Caco-2 (cell line): ENCODE measurements around the gene BID. TPM values are rescaled to one million over a fixed set of nuclear protein-coding genes. Genes with fewer than 3 reads are reported as not detected.

ENCODE experiments used
- BruUV-seq: library from RNA; stranded (reverse); fragments of 400-500 nt; replicated peaks from 2 replicates; lab custom pipeline; 2021; lab: Mats Ljungman, UMichigan
- CTCF ChIA-PET: fragments of 300-600 bp; sonication (Branson Sonifier 250); formaldehyde crosslinking; loops from one replicate; lab custom pipeline; 2022; ENCODE audit warnings: antibody characterized with exemption; lab: Charles Lee
- POLR2A ChIA-PET: fragments of 300-600 bp; sonication (Branson Sonifier 250); formaldehyde crosslinking; loops from one replicate; lab custom pipeline; 2022; ENCODE audit warnings: antibody characterized with exemption; lab: Charles Lee
- DNase-seq, 2 experiments: peaks; one replicate each; pipeline versions ENCODE4 v3.0.0 to v3.0.0-alpha.2; 2020 to 2022
- H3K27me3 ChIP-seq: replicated peaks from 2 replicates; pipeline ENCODE4 v1.6.0; 2011; ENCODE audit warnings: low read length; ENCODE audit not compliant: control insufficient read depth, insufficient read depth
- H3K36me3 ChIP-seq: 2 replicates; pipeline ENCODE4 v1.5.1; 2011; ENCODE audit warnings: low read length; ENCODE audit not compliant: control insufficient read depth, insufficient read depth
- H3K4me1 ChIP-seq: fragments of 250-450 bp; sonication (Bioruptor Pico); 2 replicates; pipeline ENCODE4 v1.5.1; 2020; ENCODE audit warnings: mild to moderate bottlenecking
- H3K4me3 ChIP-seq: 2 replicates; pipeline ENCODE4 v1.5.1; 2011; ENCODE audit warnings: low read depth, mild to moderate bottlenecking, control low read depth, low read length
- H3K9me3 ChIP-seq: fragments of 250-450 bp; sonication (Bioruptor Pico); 2 replicates; pipeline ENCODE4 v1.5.1; 2020; ENCODE audit warnings: mild to moderate bottlenecking, moderate library complexity
- H3K27ac Mint-ChIP-seq: one replicate; pipeline ENCODE4 v1.8.0; 2022; ENCODE audit warnings: mixed read lengths; ENCODE audit not compliant: unreplicated experiment
- H3K27me3 Mint-ChIP-seq: one replicate; pipeline ENCODE4 v1.8.0; 2022; ENCODE audit warnings: mixed read lengths; ENCODE audit not compliant: insufficient read depth, unreplicated experiment
- H3K36me3 Mint-ChIP-seq: one replicate; pipeline ENCODE4 v1.8.0; 2022; ENCODE audit warnings: mild to moderate bottlenecking, mixed read lengths; ENCODE audit not compliant: insufficient read depth, unreplicated experiment
- H3K4me1 Mint-ChIP-seq: one replicate; pipeline ENCODE4 v1.8.0; 2022; ENCODE audit warnings: low read depth, mixed read lengths; ENCODE audit not compliant: unreplicated experiment
- H3K4me3 Mint-ChIP-seq: one replicate; pipeline ENCODE4 v1.8.0; 2022; ENCODE audit warnings: mild to moderate bottlenecking, moderate library complexity, mixed read lengths; ENCODE audit not compliant: unreplicated experiment
- H3K9me3 Mint-ChIP-seq: one replicate; pipeline ENCODE4 v1.8.0; 2022; ENCODE audit warnings: mixed read lengths; ENCODE audit not compliant: unreplicated experiment
- CTCF ChIP-seq, 2 experiments: fragments of 200-600 bp in 1 of 2; IDR thresholded peaks; 1 replicate in 1 of 2; 2 replicates in 1 of 2; pipeline versions ENCODE4 v1.5.1 to v1.8.0; 2011 to 2022; ENCODE audit warnings: antibody characterized with exemption in 1 of 2, control low read depth in 1 of 2, inconsistent platforms in 1 of 2, low read depth in 1 of 2, low read length in 1 of 2, mild to moderate bottlenecking in 1 of 2, moderate library complexity in 1 of 2; ENCODE audit not compliant: insufficient read depth in 1 of 2, severe bottlenecking in 1 of 2, unreplicated experiment in 1 of 2
- intact Hi-C: fragments of 100-400 bp; cut with micrococcal nuclease; formaldehyde crosslinking; loops from one replicate; pipeline ENCODE4 v1.10.0; 2022; ENCODE audit not compliant: unreplicated experiment
- total RNA-seq: library from RNA; stranded (reverse); gene quantifications from 2 replicates; pipeline ENCODE4 v1.2.3, GENCODE V29; 2022

The BID gene
- total RNA-seq, 1 experiment from 2014 or later, result 28.2 TPM

- H3K4me1 ChIP-seq, result peaks cover 1% of the 10 kb centered on the region
- no peak for TF ChIP-seq CTCF (IDR thresholded peaks at IDR 0.05; ENCODE audit: insufficient read depth in 1 of 2, low read depth in 1 of 2, low read length in 1 of 2, severe bottlenecking in 1 of 2, unreplicated experiment in 1 of 2)
- CTCF ChIA-PET, result interaction anchor here (0.8 kb wide), 1 partner anchor 223 kb away, joined by 3 read pairs; no protein-coding TSS in a partner anchor
Observed at GRCh38 chr22:17781319-17782031, 7.2 kb upstream of the BID start.

GRCh38 chr22:17780741-17781318, 6.6 kb upstream of the BID start:
- H3K9me3 ChIP-seq, result no peaks in the 10 kb centered on the region
- Mint-ChIP-seq H3K27me3 (no peaks in the 10 kb centered on the region), H3K36me3 (peaks cover 3% of the 10 kb centered on the region), H3K9me3 (no peaks in the 10 kb centered on the region), H3K27ac (no peak overlapping the region), H3K4me1 (no peaks in the 10 kb centered on the region), H3K4me3 (no peak overlapping the region)
- no peaks in the 10 kb centered on the region for H3K27me3 ChIP-seq
- DNase-seq, result no peak
- no TSS peak for BruUV-seq
- TF ChIP-seq CTCF (IDR thresholded peaks at IDR 0.05; ENCODE audit: insufficient read depth in 1 of 2, low read depth in 1 of 2, low read length in 1 of 2, severe bottlenecking in 1 of 2, unreplicated experiment in 1 of 2), result no peak
- no peak overlapping the region for H3K4me3 ChIP-seq
- ChIA-PET POLR2A (no interaction called here), CTCF (interaction anchor here (1.0 kb wide), 1 partner anchor 38 kb away, joined by 3 read pairs; no protein-coding TSS in a partner anchor)
- H3K4me1 ChIP-seq, result no peaks in the 10 kb centered on the region
- intact Hi-C loops, result no loop called here
- no peaks in the 10 kb centered on the region for H3K36me3 ChIP-seq

More at GRCh38 chr22:17781319-17782031, 7.2 kb upstream of the BID start:
- no TSS peak for BruUV-seq
- H3K27me3 Mint-ChIP-seq, result no peaks in the 10 kb centered on the region
- DNase-seq, result no peak
- H3K9me3 Mint-ChIP-seq, result no peaks in the 10 kb centered on the region
- Histone ChIP-seq H3K9me3 (no peaks in the 10 kb centered on the region), H3K4me3 (no peak overlapping the region), H3K27me3 (no peaks in the 10 kb centered on the region), H3K36me3 (no peaks in the 10 kb centered on the region)
- H3K4me3 Mint-ChIP-seq, result no peak overlapping the region
- intact Hi-C loops, result no loop called here
- H3K4me1 Mint-ChIP-seq, result no peaks in the 10 kb centered on the region
- H3K36me3 Mint-ChIP-seq, result peaks cover 8% of the 10 kb centered on the region
- POLR2A ChIA-PET, result no interaction called here
- no peak overlapping the region for H3K27ac Mint-ChIP-seq

GRCh38 chr22:17780116-17780740, 6.0 kb upstream of the BID start:
- no peaks in the 10 kb centered on the region for H3K36me3 ChIP-seq
- H3K4me3 ChIP-seq, result no peak overlapping the region
- ChIA-PET CTCF (interaction anchor here (1.0 kb wide), 1 partner anchor 38 kb away, joined by 3 read pairs; no protein-coding TSS in a partner anchor), POLR2A (no interaction called here)
- TF ChIP-seq CTCF (IDR thresholded peaks at IDR 0.05; ENCODE audit: insufficient read depth in 1 of 2, low read depth in 1 of 2, low read length in 1 of 2, severe bottlenecking in 1 of 2, unreplicated experiment in 1 of 2), result no peak
- DNase-seq, result no peak
- no peaks in the 10 kb centered on the region for H3K9me3 ChIP-seq
- Mint-ChIP-seq H3K27me3 (no peaks in the 10 kb centered on the region), H3K27ac (no peak overlapping the region), H3K9me3 (no peaks in the 10 kb centered on the region), H3K36me3 (peaks cover 4% of the 10 kb centered on the region), H3K4me3 (no peak overlapping the region), H3K4me1 (no peaks in the 10 kb centered on the region)
- H3K27me3 ChIP-seq, result no peaks in the 10 kb centered on the region
- BruUV-seq, result no TSS peak
- no peaks in the 10 kb centered on the region for H3K4me1 ChIP-seq
- intact Hi-C loops, result no loop called here
